RWPE1 (cell line): ENCODE results near the gene ACTL8.
A peak's percentile ranks its signal among the peaks of the same experiment; 100 is the strongest.

ENCODE experiments used
- CTCF ChIA-PET: fragments of 350-600 bp; sonication (Branson Sonifier 250); formaldehyde crosslinking; extraction: SDS; loops from one replicate; lab custom pipeline; 2021; lab: Yijun Ruan, JAX
- POLR2A ChIA-PET: fragments of 400-600 bp; formaldehyde crosslinking; extraction: SDS; loops from one replicate; lab custom pipeline; 2020; ENCODE audit warnings: antibody characterized with exemption; ENCODE audit not compliant: low non-redundant PET; lab: Yijun Ruan, JAX
- DNase-seq: peaks from one replicate; pipeline ENCODE4 v3.0.0; 2012; ENCODE audit warnings: low spot score
- H3K27ac ChIP-seq: fragments of 450-650 bp; 2 replicates; pipeline ENCODE4 v1.5.1; 2017
- TF ChIP-seq, protein P1 (sequence below): fragments of 450-650 bp; conservative IDR thresholded peaks from 2 replicates; pipeline ENCODE4 v1.5.1; 2017; ENCODE audit warnings: low read depth, mild to moderate bottlenecking

ACTL8 gene

GRCh38 chr1:17791480-17791879 lies 36.3 kb downstream of the ACTL8 start:
- TF ChIP-seq, protein P1, sequence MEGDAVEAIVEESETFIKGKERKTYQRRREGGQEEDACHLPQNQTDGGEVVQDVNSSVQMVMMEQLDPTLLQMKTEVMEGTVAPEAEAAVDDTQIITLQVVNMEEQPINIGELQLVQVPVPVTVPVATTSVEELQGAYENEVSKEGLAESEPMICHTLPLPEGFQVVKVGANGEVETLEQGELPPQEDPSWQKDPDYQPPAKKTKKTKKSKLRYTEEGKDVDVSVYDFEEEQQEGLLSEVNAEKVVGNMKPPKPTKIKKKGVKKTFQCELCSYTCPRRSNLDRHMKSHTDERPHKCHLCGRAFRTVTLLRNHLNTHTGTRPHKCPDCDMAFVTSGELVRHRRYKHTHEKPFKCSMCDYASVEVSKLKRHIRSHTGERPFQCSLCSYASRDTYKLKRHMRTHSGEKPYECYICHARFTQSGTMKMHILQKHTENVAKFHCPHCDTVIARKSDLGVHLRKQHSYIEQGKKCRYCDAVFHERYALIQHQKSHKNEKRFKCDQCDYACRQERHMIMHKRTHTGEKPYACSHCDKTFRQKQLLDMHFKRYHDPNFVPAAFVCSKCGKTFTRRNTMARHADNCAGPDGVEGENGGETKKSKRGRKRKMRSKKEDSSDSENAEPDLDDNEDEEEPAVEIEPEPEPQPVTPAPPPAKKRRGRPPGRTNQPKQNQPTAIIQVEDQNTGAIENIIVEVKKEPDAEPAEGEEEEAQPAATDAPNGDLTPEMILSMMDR: no peak
- CTCF ChIA-PET: no interaction called here
- H3K27ac ChIP-seq: no peak overlapping the region
- no peak for DNase-seq
- POLR2A ChIA-PET: no interaction called here

- ChIA-PET POLR2A (no interaction called here), CTCF (no interaction called here)
- DNase-seq: no peak
- no peak overlapping the region for H3K27ac ChIP-seq
- TF ChIP-seq, protein P1: no peak
Measured at GRCh38 chr1:17792421-17792820, 37.3 kb downstream of the ACTL8 start.

DNA sequence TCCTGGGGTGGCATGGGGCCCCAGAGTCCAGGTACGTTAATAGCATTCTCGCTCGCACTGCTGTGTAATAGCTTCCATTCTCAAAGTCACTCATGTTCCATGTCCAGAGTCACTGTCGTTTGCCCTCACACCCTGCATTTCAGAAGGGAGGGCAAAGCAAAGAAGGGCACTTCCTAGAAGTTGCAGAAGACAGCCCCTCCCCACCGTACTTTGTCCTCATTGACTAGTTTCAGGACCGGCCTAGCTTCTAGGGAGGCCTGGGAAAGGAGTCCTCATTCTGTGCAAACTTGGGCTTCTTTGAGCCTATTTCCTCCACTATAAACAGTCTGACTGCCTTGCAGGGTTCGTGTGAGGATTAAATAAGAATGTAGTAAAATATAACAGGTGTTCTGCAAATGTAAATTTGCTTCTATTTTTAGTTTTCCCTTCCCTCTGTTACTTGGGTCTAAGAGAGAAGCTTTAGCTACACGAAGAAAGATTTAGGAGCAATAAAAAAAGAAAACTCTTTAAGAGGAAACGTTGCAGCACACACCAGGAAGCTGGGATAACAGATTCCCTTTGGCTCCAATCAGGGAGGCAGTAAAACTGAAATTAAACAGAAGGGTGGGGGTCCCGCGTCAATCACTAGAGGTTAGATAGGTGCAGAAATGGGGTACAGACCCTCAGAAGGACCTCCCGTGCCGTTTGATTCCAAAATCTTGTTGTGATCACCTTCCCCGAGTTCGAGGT lies 40.1 kb downstream of the ACTL8 start:
- DNase-seq: no peak
- POLR2A ChIA-PET: no interaction called here
- H3K27ac ChIP-seq: no peak overlapping the region
- CTCF ChIA-PET: no interaction called here
- TF ChIP-seq, protein P1: no peak

DNA sequence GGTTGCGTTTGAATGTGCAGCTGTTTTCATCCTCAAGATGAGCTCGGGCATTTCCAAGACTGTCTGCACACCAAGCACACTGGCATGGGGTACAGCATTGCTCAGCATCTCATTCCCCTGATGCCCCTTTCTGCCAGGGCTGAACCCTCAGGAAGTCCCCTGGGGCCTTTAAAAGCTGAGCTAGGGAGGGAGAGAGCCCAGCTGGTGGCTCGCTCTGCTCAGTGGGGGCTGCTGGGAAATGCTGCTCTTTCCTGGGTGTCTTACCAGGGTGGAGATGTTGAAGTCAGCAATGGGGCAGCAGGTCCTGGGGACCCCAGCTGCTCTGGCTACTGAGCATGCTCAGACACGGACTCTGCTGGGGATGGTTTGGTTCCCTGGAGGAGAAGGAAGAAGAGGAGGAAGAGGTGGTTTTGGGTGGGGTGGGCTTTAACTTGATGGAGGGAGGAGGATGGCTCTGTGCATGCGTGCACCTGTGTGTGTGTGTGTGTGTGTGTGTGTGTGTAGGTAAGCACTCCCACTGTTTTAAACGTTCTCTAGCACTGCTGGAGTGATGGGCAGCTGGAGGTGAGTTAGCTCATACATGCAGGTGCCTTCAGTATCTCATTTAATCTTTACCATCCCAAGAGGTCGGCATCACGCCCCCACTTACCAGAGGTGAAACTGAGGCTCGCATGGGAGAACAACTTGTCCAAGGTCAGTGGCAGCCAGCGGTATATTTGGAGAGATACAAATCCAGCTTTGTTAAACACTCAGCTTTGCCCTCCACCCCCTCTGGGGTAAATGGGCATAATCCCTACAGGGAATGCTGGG lies 40.9 kb downstream of the ACTL8 start:
- CTCF ChIA-PET: interaction anchor here (0.6 kb wide), 1 partner anchor 293 kb away, joined by 3 read pairs; no protein-coding TSS in a partner anchor
- no peak overlapping the region for H3K27ac ChIP-seq
- DNase-seq: no peak
- TF ChIP-seq, protein P1: no peak
- POLR2A ChIA-PET: no interaction called here

DNA sequence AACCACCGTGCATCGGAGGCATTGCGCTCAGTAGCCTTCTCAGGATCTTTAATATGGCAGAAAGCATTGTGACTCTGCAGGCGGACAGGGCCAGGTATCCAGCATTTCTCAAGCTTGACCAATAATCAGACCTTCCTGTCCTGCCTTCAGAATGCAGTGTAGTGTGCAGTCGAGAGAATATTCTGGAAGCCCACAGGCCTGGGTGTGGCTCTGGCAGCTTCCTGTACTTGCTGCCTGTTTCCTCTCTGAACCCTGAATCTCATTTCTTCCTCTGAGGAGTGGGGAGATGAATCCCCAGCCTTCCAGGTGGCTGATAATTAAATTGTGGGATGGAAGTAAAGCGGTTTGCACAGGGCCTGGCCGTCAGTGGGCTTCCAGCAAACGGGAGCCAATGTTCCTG lies 42.3 kb downstream of the ACTL8 start:
- POLR2A ChIA-PET: no interaction called here
- TF ChIP-seq, protein P1: no peak
- no peak for DNase-seq
- no peak overlapping the region for H3K27ac ChIP-seq
- CTCF ChIA-PET: no interaction called here

DNA sequence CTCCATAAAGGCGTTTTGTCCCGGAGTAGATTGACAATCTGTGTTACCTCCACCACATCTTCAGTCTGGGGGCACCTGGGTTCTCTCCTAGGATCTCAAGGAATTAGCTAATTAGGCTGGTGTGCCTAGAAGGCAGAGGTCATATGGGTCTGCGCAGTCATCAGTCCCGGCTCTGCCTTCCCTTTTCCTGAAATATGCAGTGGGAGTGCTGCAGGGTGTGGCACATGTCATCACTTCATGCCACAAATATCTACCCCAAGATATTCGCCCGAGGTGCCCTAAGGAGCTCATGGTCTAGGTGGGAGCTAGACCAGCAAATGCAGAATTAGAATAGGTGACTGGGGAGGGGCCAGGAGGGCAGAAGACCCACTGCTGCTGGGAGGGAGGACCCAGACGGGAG lies 42.9 kb downstream of the ACTL8 start:
- CTCF ChIA-PET: no interaction called here

More for the DNA sequence above, 42.9 kb downstream of the ACTL8 start:
- H3K27ac ChIP-seq: no peak overlapping the region
- TF ChIP-seq, protein P1: no peak
- DNase-seq: peak; percentile 31
- POLR2A ChIA-PET: no interaction called here
